ENCODE measurements around the gene MGRN1. TPM values are rescaled to one million over a fixed set of nuclear protein-coding genes. Genes with fewer than 3 reads are reported as not detected.

MGRN1 gene
- total RNA-seq, 1 donor: 93.2 TPM

DNA sequence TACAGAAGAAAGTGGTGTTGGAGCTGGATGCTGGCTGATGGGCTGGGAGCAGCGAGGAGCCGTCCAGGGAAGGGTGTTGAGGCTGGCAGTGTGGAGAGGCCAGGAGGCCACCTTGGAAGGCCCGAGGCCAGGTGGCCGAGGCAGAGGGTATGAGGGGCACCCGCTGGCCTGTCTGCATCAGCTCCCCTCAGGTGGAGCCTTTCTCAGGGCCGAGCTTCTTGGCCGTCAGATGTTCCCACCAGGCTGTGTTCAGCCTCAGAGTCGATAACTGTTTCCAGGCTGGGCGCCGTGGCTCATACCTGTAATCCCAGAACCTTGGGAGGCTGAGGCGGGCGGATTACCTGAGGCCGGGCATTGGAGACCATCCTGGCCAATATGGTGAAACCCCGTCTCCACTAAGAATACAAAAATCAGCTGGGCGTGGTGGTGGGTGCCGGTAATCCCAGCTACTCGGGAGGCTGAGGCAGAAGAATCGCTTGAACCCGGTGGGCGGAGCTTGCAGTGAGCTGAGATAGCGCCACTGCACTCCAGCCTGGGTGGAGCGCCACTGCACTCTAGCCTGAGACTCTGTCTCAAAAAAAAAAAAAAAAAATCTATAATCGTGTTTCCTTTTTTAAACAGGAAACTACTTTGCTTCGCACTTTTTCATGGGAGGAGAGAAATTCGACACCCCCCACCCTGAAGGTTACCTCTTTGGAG, 25.3 kb downstream of the MGRN1 start:
- DNase-seq (ENCODE audit: low read depth in 2 of 3, low spot score in 2 of 3): no peak

DNA sequence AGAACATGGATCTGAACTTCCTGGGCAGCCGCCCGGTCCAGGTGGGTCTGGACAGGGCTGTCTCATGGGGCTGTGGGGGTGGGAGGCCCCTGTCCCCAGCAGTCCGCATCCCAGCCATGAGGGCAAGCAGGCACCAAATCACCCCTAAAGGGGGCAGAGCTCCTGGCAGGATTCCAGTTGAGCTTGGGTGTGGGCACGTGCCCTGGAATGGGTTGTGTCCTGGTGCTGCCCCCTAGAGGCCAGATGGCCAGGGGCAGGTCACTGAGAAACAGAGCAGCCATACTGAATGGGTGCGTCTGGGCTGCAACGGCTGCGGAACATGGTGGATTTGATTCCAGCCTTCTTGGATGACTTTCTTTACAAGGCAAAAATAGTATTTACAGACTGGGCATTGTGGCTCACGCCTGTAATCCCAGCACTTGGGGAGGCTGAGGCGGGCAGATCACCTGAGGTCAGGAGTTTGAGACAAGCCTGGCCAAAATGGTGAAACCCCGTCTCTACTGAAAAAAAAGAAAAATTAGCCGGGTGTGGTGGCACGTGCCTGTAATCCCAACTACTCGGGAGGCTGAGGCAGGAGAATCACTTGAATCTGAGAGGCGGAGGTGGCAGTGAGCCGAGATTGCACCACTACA, 25.9 kb downstream of the MGRN1 start:
- DNase-seq (ENCODE audit: low read depth in 2 of 3, low spot score in 2 of 3): peak; percentile 59 to 97 (median 94)

DNA sequence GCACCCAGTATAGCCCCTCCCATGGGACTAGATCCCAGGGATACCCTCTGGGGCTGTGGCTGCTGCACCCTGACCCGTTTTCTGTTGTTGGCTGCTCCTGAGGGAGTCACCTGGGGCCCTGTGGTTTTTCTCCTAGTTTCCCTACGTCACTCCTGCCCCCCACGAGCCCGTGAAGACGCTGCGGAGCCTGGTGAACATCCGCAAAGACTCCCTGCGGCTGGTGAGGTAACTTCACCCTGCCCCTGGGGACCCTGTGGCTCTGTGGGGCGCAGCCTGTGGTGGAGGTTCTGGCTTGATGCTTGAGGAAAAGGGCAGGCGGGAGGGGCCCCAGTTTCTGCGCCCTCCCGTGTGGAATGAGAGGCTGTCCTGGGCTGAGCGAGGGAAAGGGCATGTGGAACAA, 27.2 kb downstream of the MGRN1 start:
- no peak for DNase-seq (ENCODE audit: low read depth in 2 of 3, low spot score in 2 of 3)

DNA sequence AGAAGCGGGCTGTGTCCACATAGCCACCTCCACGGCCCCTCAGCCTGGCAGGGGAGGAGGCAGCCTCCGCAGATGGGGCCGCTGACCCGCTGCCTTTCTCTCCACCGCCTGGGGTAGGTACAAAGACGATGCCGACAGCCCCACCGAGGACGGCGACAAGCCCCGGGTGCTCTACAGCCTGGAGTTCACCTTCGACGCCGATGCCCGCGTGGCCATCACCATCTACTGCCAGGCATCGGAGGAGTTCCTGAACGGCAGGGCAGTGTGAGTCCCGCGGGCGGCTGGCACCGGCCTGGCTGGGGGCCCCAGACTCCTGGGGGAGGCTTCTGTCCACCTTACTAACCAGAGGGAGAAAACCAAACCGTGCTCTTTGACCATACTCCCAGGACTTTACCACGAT, 27.9 kb downstream of the MGRN1 start:
- DNase-seq (ENCODE audit: low read depth in 2 of 3, low spot score in 2 of 3): no peak

DNA sequence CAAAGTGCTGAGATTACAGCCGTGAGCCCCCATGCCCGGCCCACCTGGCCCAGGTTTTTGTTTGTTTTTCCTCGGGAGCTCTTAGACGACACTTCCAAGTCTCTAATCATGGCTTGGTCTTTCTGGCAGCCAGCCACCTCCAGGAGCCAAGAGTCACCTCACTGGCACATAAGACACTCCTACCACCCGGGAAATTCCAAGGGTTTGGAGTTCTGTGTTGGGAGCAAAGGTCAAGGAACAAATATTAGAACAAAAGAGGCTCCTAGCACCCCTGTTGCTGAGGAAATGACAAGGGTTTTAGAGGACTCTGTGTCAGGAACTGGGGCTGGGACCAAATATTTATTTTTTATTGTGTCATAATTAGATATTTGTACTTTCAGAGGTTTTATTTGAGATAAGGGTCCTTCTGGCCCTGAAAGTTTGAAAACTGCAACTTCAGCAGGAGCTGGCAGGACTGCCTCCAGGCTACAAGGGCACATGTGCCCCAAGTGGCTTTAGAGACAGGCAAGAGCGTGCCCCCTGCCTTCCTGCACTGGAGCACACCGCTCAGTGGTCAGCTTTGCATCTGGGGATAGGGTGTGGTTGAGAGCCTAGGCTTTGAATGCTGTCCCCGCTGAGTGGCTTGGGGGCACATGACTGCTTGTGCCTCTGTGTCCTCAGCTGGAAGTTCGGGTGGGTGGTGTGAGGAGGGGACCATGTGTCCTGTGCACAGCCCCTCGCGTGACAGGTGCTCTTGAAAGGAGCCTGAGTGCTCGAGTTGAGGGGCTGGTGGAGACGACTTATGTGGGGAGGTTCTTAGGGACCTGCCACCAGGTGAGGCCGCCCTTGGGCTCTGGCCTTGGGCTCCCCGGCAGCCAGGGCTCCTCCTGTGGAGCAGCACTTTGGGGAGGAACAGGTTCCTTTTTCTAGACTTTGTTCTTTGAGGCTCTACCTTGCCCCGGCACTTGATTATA, 29.7 kb downstream of the MGRN1 start:
- DNase-seq (ENCODE audit: low read depth in 2 of 3, low spot score in 2 of 3): no peak

DNA sequence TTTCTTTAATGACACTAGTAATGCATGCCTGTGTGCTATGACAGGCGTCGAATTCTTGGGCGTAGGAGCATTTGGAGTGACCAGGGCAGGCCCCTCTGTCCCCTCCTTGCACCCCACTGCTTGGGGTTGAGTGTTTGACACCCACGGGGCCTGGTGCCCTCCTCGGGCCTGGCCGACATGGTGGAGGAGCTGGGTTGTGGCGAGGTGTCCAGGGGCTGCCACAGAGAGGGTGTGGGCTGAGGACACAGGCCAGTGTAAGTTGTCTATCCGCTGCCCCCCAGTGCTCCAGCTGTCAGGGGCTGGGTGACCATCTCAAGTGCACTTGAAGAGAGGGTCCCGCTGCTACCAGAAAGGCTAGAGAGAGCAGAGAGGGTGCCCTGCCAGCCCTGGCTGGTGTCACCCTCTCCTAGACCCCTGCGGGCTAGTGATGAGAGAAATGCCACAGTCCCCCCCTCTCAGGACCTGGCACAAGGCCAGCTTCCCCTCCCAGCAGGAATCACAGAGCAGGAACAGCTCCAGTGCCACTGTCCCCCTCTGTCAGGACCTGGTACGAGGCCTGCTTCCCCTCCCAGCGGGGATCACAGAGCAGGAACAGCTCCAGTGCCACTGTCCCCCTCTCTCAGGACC, 30.5 kb downstream of the MGRN1 start:
- no peak for DNase-seq (ENCODE audit: low read depth in 2 of 3, low spot score in 2 of 3)

DNA sequence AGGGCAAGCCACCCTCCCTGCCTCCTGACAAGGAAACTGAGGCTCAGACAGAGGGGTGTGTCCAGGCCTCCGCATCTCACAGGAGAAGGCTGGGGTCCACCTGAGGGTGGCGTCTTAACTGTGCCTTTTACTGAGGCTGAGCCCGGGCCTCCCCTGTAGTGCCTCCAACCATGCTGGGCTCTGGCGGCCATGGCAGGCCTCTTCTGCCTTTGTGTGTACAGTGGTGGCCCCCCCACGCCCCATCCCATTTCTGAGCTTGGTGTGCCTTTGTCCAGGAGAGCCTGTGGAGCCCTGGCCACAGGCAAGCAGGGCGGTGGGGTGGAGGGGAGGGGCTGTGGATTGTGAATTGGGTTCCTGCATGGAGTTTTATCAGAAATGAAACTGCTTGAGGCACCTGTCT, 31.2 kb downstream of the MGRN1 start:
- no peak for DNase-seq (ENCODE audit: low read depth in 2 of 3, low spot score in 2 of 3)

DNA sequence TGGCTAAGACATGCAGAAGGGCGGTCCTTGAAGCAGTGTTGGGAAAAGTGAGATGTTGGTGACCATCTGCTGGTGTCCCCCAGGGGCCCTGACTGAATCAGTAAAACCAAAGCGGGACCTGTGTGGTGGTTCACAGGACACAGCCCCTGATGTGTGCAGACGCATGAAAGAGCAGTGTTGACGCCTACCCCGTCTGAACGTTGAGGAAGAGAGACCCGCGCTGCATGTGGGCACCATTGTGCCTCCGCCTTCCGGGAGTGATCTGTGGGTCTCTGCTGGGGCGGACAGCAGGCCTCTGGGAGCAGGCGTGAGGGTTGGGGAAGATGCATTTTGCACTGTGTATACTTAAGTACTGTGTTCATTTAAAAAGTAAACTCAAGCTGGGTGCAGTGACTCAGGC, 31.6 kb downstream of the MGRN1 start:
- no peak for DNase-seq (ENCODE audit: low read depth in 2 of 3, low spot score in 2 of 3)

DNA sequence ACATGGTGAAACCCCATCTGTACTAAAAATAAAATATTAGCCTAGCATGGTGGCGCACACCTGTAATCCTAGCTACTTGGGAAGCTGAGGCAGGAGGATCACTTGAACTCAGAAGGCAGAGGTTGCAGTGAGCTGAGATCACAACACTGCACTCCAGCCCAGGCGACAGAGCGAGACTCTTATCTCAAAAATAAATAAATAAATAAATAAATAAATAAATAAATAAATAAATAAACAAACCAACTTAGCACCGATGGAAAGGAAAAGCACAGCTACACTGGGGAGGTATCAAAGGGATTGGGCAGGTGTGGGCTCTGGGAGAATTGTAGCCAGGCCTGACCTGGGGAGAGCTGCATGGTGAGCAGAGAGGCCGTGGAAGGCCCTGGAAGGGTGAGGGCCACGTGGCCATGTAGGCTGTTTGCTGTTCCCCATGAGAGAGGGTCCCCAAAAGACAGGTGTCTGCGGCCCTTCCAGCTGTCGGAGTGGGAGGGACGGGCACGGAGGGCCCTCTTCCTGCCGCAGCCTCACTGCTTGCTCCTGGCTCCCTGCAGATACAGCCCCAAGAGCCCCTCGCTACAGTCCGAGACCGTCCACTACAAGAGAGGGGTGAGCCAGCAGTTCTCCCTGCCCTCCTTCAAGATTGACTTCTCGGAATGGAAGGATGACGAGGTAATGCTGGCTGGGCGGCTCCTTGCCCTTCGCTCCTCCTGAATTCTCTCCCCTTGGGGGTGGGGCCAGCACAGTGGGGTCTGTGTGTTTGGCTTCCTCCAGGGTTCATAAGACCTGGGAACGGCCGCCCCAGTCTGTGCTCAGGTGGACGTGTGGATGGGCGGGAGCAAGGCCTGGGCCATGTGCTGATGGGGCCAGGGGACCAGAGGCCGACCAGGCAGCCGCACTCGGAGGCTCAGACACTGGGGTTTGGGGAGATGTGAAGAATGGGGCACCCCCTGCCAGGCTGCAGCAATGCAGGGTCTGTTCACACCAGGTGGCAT, 32.4 kb downstream of the MGRN1 start:
- no peak for DNase-seq (ENCODE audit: low read depth in 2 of 3, low spot score in 2 of 3)

DNA sequence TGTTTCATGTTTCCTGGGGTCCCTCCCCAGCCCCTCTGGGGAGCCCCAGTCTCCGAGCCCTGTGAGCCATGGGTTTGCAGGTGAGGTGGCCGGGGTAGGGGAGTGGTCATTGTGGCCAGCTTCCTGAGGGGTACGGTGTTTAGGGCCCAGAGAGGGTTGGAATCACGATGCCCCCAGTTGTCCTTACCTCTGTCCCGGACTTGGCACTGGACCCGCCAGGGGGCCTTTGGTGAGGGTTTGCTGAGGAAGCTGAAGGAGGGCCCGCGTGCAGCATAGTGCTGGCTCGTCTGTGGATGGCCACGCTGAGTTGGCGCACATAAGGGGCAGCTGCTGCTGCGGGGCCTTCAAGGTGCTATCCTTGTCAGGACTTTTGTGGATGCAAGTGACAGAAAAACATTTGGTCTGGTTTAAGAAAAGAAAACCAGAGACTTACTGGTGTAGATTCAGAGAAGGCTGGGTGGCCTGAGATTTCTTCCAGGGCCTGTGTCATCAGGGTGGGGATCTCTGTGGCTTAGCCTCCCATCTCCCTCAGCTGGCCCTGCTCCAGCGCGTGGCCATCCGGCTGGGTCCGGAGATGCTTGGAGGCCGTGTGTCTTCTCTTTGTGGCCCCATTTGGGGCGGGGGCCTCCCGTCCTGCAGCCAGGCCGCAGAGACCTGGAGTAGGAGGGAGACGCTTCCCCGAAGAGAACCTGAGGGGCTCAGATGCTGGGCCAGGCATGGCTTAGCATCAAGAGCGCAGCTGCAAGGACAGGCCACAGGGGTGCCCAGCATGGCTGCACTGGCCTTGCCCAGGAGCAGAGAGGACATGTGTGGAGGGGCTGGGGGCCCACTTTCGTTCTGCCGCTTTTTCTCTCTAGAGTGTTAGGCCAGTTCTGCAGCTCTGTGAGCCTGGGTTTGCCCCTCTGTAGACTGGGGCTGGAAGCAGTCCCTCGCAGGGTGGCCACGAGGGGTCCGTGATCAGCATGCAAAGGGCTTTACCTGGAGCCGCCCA, 35.0 kb downstream of the MGRN1 start:
- no peak for DNase-seq (ENCODE audit: low read depth in 2 of 3, low spot score in 2 of 3)

DNA sequence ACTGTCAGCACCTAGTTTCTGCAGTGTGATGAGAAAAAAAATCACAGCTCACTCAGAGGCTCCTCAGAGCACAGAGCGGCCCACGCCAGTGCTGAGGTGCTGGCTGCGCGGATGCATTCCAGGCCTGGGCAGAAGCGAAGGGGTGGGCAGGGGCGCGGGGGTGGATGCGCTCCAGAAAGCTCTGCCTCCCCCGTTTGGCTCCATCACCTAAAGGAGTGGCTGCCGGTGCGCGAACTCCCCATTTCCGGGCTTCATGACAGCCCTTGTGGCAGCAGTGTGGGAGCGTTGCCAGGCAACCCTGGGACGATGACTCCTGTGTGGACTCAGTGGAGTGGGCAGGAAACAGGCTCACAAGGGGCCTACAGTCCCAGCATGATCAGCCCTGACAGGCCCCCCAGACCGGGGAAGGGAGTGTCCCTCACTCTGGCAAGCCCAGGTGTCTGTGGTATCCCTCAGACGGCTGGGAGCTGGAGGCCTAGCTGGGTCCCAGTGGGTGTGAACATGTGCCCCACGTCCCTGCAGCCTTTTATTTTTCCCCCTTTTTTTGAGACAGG, 35.9 kb downstream of the MGRN1 start:
- peak in 2 of 3 donors; percentile 55 to 81 for DNase-seq (ENCODE audit: low read depth in 2 of 3, low spot score in 2 of 3)

DNA sequence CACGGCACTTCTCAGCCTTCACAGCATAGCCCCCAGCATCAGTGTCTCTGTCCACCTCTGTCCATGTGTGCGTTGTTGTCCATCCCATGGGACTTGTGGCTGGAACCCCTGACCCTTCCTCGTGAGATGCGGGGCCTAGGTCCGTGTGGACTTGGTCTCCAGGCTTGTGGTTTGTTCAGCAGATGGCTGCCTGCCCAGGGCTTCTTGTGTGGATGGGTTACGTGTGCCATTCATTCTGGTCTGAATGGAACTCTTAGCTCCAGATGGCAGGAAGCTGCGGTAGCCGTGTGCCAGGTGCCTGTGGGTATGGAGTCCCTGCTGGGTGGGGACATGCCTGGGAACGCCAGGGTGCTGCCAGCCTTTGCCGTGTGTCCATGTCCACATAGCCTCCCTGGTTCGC, 37.0 kb downstream of the MGRN1 start:
- DNase-seq (ENCODE audit: low read depth in 2 of 3, low spot score in 2 of 3): peak in 2 of 3 donors; percentile 86 to 88

DNA sequence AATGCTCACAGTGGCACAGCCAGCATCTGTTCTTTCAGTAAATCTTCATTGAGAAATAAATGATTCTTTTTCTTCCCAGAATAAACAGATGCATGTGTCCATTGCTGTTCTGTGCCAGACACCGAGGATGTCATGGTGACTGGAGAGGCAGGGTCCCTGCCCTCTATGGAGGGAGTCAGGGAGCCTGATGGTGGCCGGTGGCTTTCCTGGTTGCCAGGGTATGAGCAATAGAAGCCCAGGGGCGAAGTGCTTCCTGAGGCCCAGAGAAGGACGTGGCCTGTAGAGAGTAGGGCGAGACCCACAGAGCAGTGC, 38.8 kb downstream of the MGRN1 start:
- no peak for DNase-seq (ENCODE audit: low read depth in 2 of 3, low spot score in 2 of 3)

DNA sequence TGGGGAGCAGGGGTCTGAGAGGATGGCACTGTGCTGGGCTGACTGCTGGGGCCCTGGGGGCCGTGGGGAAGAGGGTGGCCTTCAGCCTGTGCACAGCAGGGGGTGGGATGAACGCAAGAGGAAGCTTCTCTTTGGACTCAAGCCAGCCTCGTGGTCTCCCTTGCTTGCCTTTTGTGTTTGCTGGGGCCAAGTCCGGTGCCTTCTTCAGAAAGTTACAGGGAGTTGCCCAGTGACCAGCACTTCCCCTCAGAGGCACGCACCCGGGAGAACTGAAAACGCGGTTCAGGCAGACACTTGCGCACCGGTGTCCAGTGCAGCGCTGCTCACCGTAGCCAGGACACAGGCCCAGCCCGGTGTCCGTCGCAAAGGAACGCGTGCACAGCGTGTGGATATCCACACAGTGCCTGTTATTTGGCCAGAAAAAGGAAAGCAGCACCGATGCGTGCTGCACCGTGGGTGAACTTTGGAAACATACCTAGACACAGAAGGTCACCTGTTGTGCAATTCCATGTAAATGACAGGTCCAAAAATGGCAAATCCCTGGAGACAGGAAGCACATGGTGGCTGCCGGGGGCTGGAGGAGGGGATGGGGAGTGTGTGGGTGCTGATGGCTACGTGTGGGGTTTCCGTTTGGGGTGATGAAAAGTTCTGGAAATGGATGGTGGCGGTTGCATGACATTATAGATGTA, 39.3 kb downstream of the MGRN1 start:
- DNase-seq (ENCODE audit: low read depth in 2 of 3, low spot score in 2 of 3): peak in 2 of 3 donors; percentile 81 to 89

DNA sequence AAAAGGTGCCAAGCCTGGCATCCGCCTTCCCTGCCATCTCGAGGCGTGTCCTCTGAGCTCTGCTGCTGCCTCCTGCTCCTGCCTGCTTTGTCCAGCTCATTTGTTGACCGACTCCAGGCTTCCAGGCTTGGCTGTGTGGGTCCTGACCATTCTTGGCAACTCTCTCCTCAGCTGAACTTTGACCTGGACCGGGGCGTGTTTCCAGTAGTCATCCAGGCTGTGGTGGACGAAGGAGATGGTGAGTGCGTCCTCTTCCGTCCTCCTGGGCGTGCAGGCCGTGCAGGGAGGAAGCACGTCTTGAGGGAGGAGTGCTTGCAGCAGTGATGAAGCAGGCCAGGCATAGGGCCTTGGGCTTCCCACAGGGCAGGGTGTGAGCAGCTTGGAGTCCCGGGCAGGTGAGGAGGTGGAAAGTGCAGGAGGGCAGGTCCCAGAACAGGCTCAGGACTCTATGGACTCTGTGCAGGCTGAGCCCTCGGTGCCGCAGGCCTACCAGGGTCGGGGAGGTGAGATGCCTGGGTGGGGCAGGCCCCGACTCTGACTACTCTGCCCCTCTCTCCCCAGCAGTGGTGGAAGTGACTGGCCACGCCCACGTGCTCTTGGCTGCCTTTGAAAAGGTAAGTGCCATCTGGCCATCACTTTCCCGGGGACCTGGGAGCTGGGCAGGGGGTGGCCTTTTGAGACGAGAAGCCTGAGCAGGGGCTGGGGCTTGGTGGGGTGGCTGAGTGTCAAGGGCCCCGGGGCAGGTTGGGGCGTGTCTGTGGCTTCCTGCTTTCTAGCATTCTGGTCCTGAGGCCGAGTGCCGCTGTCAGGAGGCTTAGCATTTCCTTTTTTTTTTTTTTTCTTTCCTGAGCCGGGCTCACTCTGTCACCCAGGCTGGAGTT, 40.2 kb downstream of the MGRN1 start:
- DNase-seq (ENCODE audit: low read depth in 2 of 3, low spot score in 2 of 3): peak in 2 of 3 donors; percentile 62 to 73

DNA sequence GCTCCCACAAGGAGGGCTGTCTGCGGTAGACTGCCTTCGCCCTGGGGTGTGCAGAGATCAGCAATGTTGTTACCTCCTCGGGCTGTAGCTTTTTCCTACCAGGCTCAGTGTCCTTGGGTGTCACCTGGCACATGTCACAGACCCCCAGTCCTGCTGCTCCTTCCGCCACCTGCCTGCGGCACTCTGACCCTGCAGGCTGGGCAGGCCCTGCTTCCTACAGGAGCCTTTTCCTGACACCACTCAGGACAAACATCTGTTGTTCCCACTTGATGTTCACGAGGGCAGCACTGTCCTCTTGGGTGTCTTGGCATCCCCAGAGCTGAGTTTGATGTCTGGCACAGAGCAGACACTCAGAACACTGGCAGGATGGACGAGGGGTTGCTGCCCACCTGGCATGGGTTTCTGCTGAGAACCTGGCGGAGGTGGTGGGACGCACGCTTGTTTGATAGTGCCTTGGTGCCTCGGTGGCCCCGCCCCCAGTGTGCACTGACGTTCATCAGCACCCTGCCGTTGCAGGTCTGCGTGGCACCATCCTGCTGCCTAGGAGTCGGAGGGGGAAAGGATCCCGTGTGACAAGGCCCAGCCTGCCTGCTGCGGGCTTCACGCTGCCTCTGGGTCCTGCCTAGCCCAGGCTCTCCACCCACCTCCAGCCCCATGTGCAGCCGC, 42.0 kb downstream of the MGRN1 start:
- no peak for DNase-seq (ENCODE audit: low read depth in 2 of 3, low spot score in 2 of 3)

Measured in hematopoietic multipotent progenitor cell (in vitro differentiated cells).